Right lobe of liver (tissue), 4 donors: ENCODE results near the gene CFP.

Experiments
- POLR2A ChIP-seq: fragments of 450-650 bp; IDR thresholded peaks from one replicate; pipeline ENCODE4 v1.6.1; 2017; ENCODE audit warnings: antibody characterized with exemption, mild to moderate bottlenecking
- TF ChIP-seq, protein P1 (sequence below), 4 donors: fragments of 200-600 bp in 3 of 4; fragments of 450-650 bp in 1 of 4; IDR thresholded peaks; one replicate each; pipeline versions ENCODE4 v1.5.1 to v1.8.0; 2016 to 2022; ENCODE audit warnings: antibody characterized with exemption in 4 of 4, mild to moderate bottlenecking in 2 of 4
- donor health status: DM: no; HTN: no; CAD: no.
- donor health status: DM: no; HTN: no; CAD: no.
- donor health status: DM: no; HTN: yes; CAD: no.

DNA sequence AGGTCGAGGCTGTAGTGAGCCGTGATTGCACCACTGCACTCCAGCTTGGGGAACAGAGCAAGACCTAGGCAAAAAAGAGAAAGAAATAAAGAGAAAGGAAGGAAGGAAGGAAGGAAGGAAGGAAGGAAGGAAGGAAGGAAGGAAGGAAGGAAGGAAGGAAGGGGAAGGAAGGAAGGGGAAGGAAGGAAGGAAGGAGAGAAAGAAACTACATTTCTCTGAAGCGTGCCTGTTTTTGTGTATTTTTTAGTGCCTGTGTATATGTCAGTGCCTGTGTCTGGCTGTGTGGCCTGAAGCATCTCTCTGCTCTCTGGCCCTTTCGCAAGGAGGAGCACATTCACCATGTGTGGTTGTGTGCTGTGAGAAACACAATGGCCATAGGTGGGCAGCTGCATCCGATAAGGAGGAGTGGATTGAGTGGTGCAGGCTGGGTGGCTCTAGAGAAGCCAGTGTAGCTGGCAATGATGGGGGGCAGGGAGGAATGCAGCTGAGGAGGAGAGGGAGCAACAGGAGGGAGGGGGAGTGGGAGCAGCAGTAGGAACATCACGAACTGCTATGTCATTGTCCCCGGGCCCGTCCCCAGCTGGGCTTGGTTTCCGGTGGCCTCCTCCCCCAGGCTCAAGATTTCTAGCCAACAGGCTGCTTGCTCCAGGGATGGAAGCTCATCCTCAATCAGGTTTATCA, 21.5 kb downstream of the CFP start:
- TF ChIP-seq, protein P1, sequence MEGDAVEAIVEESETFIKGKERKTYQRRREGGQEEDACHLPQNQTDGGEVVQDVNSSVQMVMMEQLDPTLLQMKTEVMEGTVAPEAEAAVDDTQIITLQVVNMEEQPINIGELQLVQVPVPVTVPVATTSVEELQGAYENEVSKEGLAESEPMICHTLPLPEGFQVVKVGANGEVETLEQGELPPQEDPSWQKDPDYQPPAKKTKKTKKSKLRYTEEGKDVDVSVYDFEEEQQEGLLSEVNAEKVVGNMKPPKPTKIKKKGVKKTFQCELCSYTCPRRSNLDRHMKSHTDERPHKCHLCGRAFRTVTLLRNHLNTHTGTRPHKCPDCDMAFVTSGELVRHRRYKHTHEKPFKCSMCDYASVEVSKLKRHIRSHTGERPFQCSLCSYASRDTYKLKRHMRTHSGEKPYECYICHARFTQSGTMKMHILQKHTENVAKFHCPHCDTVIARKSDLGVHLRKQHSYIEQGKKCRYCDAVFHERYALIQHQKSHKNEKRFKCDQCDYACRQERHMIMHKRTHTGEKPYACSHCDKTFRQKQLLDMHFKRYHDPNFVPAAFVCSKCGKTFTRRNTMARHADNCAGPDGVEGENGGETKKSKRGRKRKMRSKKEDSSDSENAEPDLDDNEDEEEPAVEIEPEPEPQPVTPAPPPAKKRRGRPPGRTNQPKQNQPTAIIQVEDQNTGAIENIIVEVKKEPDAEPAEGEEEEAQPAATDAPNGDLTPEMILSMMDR (IDR thresholded peaks at IDR 0.05), result no peak
- no peak for TF ChIP-seq POLR2A
